Liver (tissue), 3 donors: Measurements from ENCODE around the gene PSMC3.

Experiments used
- FOXA1 ChIP-seq: IDR thresholded peaks from 2 replicates; pipeline ENCODE4 v1.6.1; 2016; ENCODE audit warnings: antibody characterized with exemption
- GABPA ChIP-seq, 2 donors: IDR thresholded peaks in 1 of 2; conservative IDR thresholded peaks in 1 of 2; 2 replicates each; pipeline ENCODE4 v1.6.1; 2016; ENCODE audit warnings: antibody characterized with exemption in 2 of 2, mild to moderate bottlenecking in 1 of 2, moderate library complexity in 1 of 2
- RAD21 ChIP-seq, 2 donors: IDR thresholded peaks; 2 replicates each; pipeline ENCODE4 v1.6.1; 2016; ENCODE audit warnings: antibody characterized with exemption in 2 of 2, mild to moderate bottlenecking in 2 of 2
- RXRA ChIP-seq, 2 donors: IDR thresholded peaks; 2 replicates each; pipeline ENCODE4 v1.6.1; 2017 to 2018; ENCODE audit warnings: antibody characterized with exemption in 2 of 2, mild to moderate bottlenecking in 1 of 2
- SP1 ChIP-seq: IDR thresholded peaks from 2 replicates; pipeline ENCODE4 v1.6.1; 2018; ENCODE audit warnings: antibody characterized with exemption, mild to moderate bottlenecking
- TAF1 ChIP-seq: conservative IDR thresholded peaks from 2 replicates; pipeline ENCODE4 v1.6.1; 2016; ENCODE audit warnings: antibody characterized with exemption, mild to moderate bottlenecking
- YY1 ChIP-seq: IDR thresholded peaks from 2 replicates; pipeline ENCODE4 v1.6.1; 2016; ENCODE audit warnings: antibody characterized with exemption, mild to moderate bottlenecking
- TF ChIP-seq, protein P1 (sequence below): fragments of 150-350 bp; IDR thresholded peaks from 2 replicates; pipeline ENCODE4 v1.5.1; 2017; ENCODE audit warnings: improper control_type of control experiment, low read depth, low read length; ENCODE audit not compliant: missing input control
- TF ChIP-seq, protein P2 (sequence below): IDR thresholded peaks from 2 replicates; pipeline ENCODE4 v1.6.1; 2016; ENCODE audit warnings: antibody characterized with exemption
- TF ChIP-seq, protein P3 (sequence below): IDR thresholded peaks from 2 replicates; pipeline ENCODE4 v1.6.1; 2016; ENCODE audit warnings: antibody characterized with exemption
- TF ChIP-seq, protein P4 (sequence below): IDR thresholded peaks from 2 replicates; pipeline ENCODE4 v1.6.1; 2016; ENCODE audit warnings: antibody characterized with exemption, mild to moderate bottlenecking
- donor health status: healthy.
- donor health status: healthy.

DNA sequence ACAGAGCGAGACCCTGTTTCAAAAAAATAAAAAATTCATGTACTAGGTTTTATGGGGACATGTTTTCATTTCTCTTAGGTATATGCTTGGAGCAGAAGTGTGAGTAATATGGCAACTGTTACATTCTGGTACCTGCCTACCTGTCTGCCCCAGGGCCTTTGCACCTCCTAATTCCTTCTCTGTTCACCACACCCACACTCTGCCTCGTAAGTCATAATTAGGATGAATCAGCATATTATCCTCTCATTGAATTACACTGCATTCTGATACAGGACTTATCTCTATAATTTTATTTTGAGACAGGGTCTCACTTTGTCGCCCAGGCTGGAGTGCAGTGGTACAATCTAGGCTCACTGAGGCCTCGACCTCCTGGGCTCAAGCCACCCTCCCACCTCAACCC is 25.8 kb upstream of the PSMC3 start:
- TF ChIP-seq, protein P1, sequence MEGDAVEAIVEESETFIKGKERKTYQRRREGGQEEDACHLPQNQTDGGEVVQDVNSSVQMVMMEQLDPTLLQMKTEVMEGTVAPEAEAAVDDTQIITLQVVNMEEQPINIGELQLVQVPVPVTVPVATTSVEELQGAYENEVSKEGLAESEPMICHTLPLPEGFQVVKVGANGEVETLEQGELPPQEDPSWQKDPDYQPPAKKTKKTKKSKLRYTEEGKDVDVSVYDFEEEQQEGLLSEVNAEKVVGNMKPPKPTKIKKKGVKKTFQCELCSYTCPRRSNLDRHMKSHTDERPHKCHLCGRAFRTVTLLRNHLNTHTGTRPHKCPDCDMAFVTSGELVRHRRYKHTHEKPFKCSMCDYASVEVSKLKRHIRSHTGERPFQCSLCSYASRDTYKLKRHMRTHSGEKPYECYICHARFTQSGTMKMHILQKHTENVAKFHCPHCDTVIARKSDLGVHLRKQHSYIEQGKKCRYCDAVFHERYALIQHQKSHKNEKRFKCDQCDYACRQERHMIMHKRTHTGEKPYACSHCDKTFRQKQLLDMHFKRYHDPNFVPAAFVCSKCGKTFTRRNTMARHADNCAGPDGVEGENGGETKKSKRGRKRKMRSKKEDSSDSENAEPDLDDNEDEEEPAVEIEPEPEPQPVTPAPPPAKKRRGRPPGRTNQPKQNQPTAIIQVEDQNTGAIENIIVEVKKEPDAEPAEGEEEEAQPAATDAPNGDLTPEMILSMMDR, result no peak
- no peak for TF ChIP-seq YY1
- TF ChIP-seq, protein P2, sequence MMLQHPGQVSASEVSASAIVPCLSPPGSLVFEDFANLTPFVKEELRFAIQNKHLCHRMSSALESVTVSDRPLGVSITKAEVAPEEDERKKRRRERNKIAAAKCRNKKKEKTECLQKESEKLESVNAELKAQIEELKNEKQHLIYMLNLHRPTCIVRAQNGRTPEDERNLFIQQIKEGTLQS, result no peak
- no peak for TF ChIP-seq SP1
- TF ChIP-seq GABPA (IDR thresholded peaks at IDR 0.05 in 1 of 2, conservative IDR thresholded peaks at IDR 0.05 in 1 of 2), result no peak
- TF ChIP-seq RAD21 (IDR thresholded peaks at IDR 0.05), result no peak
- no peak for TF ChIP-seq RXRA (IDR thresholded peaks at IDR 0.05)
- TF ChIP-seq, protein P3, sequence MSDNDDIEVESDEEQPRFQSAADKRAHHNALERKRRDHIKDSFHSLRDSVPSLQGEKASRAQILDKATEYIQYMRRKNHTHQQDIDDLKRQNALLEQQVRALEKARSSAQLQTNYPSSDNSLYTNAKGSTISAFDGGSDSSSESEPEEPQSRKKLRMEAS, result no peak
- no peak for TF ChIP-seq FOXA1
- TF ChIP-seq, protein P4, sequence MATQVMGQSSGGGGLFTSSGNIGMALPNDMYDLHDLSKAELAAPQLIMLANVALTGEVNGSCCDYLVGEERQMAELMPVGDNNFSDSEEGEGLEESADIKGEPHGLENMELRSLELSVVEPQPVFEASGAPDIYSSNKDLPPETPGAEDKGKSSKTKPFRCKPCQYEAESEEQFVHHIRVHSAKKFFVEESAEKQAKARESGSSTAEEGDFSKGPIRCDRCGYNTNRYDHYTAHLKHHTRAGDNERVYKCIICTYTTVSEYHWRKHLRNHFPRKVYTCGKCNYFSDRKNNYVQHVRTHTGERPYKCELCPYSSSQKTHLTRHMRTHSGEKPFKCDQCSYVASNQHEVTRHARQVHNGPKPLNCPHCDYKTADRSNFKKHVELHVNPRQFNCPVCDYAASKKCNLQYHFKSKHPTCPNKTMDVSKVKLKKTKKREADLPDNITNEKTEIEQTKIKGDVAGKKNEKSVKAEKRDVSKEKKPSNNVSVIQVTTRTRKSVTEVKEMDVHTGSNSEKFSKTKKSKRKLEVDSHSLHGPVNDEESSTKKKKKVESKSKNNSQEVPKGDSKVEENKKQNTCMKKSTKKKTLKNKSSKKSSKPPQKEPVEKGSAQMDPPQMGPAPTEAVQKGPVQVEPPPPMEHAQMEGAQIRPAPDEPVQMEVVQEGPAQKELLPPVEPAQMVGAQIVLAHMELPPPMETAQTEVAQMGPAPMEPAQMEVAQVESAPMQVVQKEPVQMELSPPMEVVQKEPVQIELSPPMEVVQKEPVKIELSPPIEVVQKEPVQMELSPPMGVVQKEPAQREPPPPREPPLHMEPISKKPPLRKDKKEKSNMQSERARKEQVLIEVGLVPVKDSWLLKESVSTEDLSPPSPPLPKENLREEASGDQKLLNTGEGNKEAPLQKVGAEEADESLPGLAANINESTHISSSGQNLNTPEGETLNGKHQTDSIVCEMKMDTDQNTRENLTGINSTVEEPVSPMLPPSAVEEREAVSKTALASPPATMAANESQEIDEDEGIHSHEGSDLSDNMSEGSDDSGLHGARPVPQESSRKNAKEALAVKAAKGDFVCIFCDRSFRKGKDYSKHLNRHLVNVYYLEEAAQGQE, result no peak
- no peak for TF ChIP-seq TAF1
